ENCODE results near the gene CTBP2. TPM values are rescaled to one million over a fixed set of nuclear protein-coding genes. Genes with fewer than 3 reads are reported as not detected.

CTBP2 gene
- total RNA-seq, 1 experiment from 2014 or later: 125 TPM

DNA sequence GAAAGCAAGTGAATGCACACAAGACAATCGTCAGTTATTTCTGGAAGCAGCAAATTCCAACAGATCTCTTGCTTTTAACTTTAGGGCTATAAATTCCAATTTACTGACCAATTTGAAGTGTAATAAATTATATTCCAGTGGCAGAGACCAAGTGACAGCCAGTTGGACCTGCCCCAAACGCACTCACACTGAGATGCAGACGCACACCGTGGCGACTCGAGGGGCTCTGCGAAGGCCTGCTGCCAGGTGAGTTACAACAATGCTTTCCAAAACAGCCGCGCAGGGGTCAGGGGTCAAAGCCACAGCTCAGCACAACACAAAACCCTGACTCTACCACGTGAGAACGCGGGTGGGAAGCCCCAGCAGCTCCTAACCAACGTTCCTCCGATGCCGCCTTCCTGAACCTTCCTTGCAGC lies 121.0 kb downstream of the CTBP2 start:
- H3K9me3 ChIP-seq (ENCODE audit: control insufficient read depth, insufficient read depth, low read depth, low read length): no peaks in the 10 kb centered on the region
- BruUV-seq (replicated peaks): no TSS peak
- no peak overlapping the region for H3K4me3 ChIP-seq (ENCODE audit: low read depth in 2 of 2, low read length in 2 of 2)
- ChIA-PET CTCF (interaction anchor here (1.1 kb wide), 1 partner anchor 9 kb away, joined by 3 read pairs; no protein-coding TSS in a partner anchor), POLR2A (no interaction called here)
- in situ Hi-C loops (cut with HindIII; ENCODE audit: low pct_unique_long_range_greater_than_20kb, low sequenced_read_pairs) (no loop called here), intact Hi-C loops (cut with micrococcal nuclease; ENCODE audit: unreplicated experiment) (no loop called here)
- ATAC-seq (no peak), DNase-seq (ENCODE audit: low read depth, low spot score) (no peak)
- TF ChIP-seq, protein P1, sequence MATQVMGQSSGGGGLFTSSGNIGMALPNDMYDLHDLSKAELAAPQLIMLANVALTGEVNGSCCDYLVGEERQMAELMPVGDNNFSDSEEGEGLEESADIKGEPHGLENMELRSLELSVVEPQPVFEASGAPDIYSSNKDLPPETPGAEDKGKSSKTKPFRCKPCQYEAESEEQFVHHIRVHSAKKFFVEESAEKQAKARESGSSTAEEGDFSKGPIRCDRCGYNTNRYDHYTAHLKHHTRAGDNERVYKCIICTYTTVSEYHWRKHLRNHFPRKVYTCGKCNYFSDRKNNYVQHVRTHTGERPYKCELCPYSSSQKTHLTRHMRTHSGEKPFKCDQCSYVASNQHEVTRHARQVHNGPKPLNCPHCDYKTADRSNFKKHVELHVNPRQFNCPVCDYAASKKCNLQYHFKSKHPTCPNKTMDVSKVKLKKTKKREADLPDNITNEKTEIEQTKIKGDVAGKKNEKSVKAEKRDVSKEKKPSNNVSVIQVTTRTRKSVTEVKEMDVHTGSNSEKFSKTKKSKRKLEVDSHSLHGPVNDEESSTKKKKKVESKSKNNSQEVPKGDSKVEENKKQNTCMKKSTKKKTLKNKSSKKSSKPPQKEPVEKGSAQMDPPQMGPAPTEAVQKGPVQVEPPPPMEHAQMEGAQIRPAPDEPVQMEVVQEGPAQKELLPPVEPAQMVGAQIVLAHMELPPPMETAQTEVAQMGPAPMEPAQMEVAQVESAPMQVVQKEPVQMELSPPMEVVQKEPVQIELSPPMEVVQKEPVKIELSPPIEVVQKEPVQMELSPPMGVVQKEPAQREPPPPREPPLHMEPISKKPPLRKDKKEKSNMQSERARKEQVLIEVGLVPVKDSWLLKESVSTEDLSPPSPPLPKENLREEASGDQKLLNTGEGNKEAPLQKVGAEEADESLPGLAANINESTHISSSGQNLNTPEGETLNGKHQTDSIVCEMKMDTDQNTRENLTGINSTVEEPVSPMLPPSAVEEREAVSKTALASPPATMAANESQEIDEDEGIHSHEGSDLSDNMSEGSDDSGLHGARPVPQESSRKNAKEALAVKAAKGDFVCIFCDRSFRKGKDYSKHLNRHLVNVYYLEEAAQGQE (IDR thresholded peaks at IDR 0.05; ENCODE audit: insufficient read depth in 1 of 2, low read depth in 2 of 2, low read length in 1 of 2): no peak
- TF ChIP-seq POLR2AphosphoS5 (IDR thresholded peaks at IDR 0.05; ENCODE audit: low read depth, low read length): no peak
- TF ChIP-seq SIN3A (IDR thresholded peaks at IDR 0.05; ENCODE audit: borderline replicate concordance, insufficient read depth, low read depth, low read length): no peak
- TF ChIP-seq TCF7L2 (IDR thresholded peaks at IDR 0.05; ENCODE audit: low read depth, low read length): no peak
- no peak for TF ChIP-seq CTCF (IDR thresholded peaks at IDR 0.05)
- H3K27me3 ChIP-seq (ENCODE audit: control insufficient read depth, insufficient read depth, low read length): no peaks in the 10 kb centered on the region
- H3K4me1 ChIP-seq (ENCODE audit: control insufficient read depth, insufficient read depth, low read length): peaks cover 46% of the 10 kb centered on the region
- H3K27ac ChIP-seq (ENCODE audit: low read length): no peak overlapping the region
- H3K36me3 ChIP-seq (ENCODE audit: control insufficient read depth, insufficient read depth, low read length): peaks cover 2% of the 10 kb centered on the region; the same call in 1 of the 2 replicates

GRCh38 chr10:125038637-125039036 lies 121.7 kb downstream of the CTBP2 start:
- no TSS peak for BruUV-seq (replicated peaks)
- intact Hi-C loops (cut with micrococcal nuclease; ENCODE audit: unreplicated experiment): no loop called here
- Histone ChIP-seq H3K27me3 (ENCODE audit: control insufficient read depth, insufficient read depth, low read length) (no peaks in the 10 kb centered on the region), H3K9me3 (ENCODE audit: control insufficient read depth, insufficient read depth, low read depth, low read length) (no peaks in the 10 kb centered on the region), H3K4me1 (ENCODE audit: control insufficient read depth, insufficient read depth, low read length) (peaks cover 51% of the 10 kb centered on the region), H3K4me3 (ENCODE audit: low read depth in 2 of 2, low read length in 2 of 2) (no peak overlapping the region), H3K36me3 (ENCODE audit: control insufficient read depth, insufficient read depth, low read length) (peaks cover 2% of the 10 kb centered on the region; the same call in 1 of the 2 replicates), H3K27ac (ENCODE audit: low read length) (no peak overlapping the region)
- no peak for DNase-seq (ENCODE audit: low read depth, low spot score)
- in situ Hi-C loops (cut with HindIII; ENCODE audit: low pct_unique_long_range_greater_than_20kb, low sequenced_read_pairs): no loop called here
- POLR2A ChIA-PET: no interaction called here
- ATAC-seq: peak; percentile 70
- TF ChIP-seq TCF7L2 (IDR thresholded peaks at IDR 0.05; ENCODE audit: low read depth, low read length) (no peak), SIN3A (IDR thresholded peaks at IDR 0.05; ENCODE audit: borderline replicate concordance, insufficient read depth, low read depth, low read length) (no peak), CTCF (IDR thresholded peaks at IDR 0.05) (no peak; the same call in 1 of the 2 replicates), POLR2AphosphoS5 (IDR thresholded peaks at IDR 0.05; ENCODE audit: low read depth, low read length) (no peak)
- TF ChIP-seq, protein P1 (IDR thresholded peaks at IDR 0.05; ENCODE audit: insufficient read depth in 1 of 2, low read depth in 2 of 2, low read length in 1 of 2): no peak
- CTCF ChIA-PET: no interaction called here

Data from Panc1 (cell line).